ENCODE results near the gene ISYNA1. TPM values are rescaled to one million over a fixed set of nuclear protein-coding genes. Genes with fewer than 3 reads are reported as not detected.
A peak's percentile ranks its signal among the peaks of the same experiment; 100 is the strongest.

The ISYNA1 gene
- total and polyA plus RNA-seq, 10 of the 15 experiments (the other 5 are each of a cell fraction or from before 2014, with no cell fraction given): 1.9 to 37.0 (median 9.1) TPM

DNA sequence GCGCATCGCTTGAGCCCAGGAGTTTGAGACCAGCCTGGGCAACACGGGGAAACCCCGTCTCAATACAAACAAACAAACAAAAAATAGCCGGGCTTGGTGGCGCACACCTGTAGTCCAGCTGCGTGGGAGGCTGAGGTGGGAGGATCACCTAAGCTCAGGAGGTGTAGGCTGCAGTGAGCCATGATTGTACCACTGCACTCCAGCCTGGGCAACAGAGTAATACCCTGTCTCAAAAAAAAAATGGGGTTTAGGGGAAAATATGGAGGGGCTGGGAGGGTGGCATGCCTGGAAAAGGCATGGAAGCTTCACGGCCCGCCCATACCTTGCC is 1.9 kb upstream of the ISYNA1 start:
- in situ Hi-C loops (cut with MboI): no loop called here
- no TSS peak for BruUV-seq (replicated peaks)

DNA sequence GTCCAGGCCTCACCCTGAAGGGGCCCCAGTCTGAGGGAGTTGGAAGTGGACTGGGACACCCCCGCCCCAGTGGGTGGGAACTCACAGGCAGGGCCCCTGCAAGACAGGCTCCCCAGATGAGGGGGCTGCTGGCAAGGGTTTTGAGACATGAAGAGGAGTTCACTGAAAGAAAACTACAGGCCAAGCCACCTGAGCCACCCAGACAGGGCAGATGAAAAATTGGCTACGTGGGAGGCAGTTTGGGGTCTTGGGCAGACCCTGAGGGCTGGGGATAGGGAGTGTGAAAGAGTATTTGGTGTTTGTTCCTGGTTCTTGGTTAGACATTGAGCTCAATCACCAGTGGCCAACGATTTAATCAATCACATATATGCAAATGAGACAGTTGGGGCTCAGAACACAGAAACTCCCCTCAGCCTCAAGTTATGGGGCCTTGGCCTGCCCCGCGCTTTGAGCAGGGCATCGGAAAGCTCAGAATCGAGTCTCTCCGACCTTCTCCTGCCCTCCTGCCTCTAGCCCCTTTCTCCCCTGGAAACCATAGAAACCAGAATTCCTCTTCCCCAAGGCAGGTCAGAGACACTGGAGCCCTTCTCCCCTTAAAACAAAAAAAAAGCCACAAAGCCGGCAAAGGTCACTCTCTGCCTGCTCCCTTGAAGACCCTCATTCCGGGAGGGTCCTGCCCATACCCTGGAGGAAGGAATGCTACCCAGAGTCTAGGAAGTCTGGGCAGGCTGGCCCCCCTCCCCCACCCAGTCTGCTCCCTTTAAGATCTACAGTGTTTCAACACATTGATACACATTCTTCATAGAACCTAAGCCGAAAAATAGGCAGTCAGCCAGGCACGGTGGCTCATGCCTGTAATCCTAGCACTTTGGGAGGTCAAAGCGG is 1.3 kb upstream of the ISYNA1 start:
- Histone ChIP-seq H3K36me3 (ENCODE audit: control insufficient read depth in 2 of 2, insufficient read depth in 2 of 2, low read length in 1 of 2) (peaks cover 0 to 8% of the 10 kb centered on the region in 2 experiments; a peak in 3 of 4 replicates), H3K4me1 (ENCODE audit: control insufficient read depth, insufficient read depth, low read length) (peaks cover 14% of the 10 kb centered on the region), H3K4me3 (no peak overlapping the region), H3K79me2 (ENCODE audit: control insufficient read depth, insufficient read depth, low read length) (no peaks in the 10 kb centered on the region), H3K27ac (ENCODE audit: control insufficient read depth, insufficient read depth) (no peak overlapping the region), H4K20me1 (ENCODE audit: control insufficient read depth, insufficient read depth) (no peaks in the 10 kb centered on the region; the same call in 1 of the 2 replicates), H3K27me3 (replicated peaks in 1 of 2; ENCODE audit: control insufficient read depth in 2 of 2, insufficient read depth in 2 of 2, low read length in 1 of 2) (no peaks in the 10 kb centered on the region), H2AFZ (ENCODE audit: control insufficient read depth, low read depth, low read length) (no peak overlapping the region), H3K9ac (ENCODE audit: control insufficient read depth, insufficient read depth, low read length) (no peak overlapping the region), H3K4me2 (ENCODE audit: control insufficient read depth, insufficient read depth) (no peak overlapping the region), H3K9me3 (replicated peaks; ENCODE audit: control insufficient read depth, insufficient read depth, low read length) (no peaks in the 10 kb centered on the region; the same call in 2 of the 3 replicates)
- no TSS peak for BruUV-seq (replicated peaks)
- RAD21 ChIA-PET (ENCODE audit: unreplicated experiment): no interaction called here
- POLR2A ChIA-PET: interaction anchor here (0.7 kb wide), 1 partner anchor 117 kb away, joined by 4 read pairs; no protein-coding TSS in a partner anchor
- in situ Hi-C loops (cut with MboI): no loop called here
- FAIRE-seq: no peak
- CTCF ChIA-PET: interaction anchor here (1.1 to 1.3 kb wide), 2 partner anchors 12 to 22 kb away, joined by 3 to 4 read pairs; no protein-coding TSS in a partner anchor
- no peak for DNase-seq (ENCODE audit: low read depth, low spot score)
- no peak for ATAC-seq
- SMC1A ChIA-PET (ENCODE audit: uncharacterized antibody, unreplicated experiment): interaction anchor here (1.0 kb wide), 1 partner anchor 18 kb away, joined by 3 read pairs; no protein-coding TSS in a partner anchor
- 68% methylated on average over 13 of the region's 13 CpGs for WGBS (ENCODE audit: insufficient coverage, insufficient replicate concordance, low lambda C conversion rate, missing lambda C conversion rate)
- intact Hi-C loops (cut with micrococcal nuclease; ENCODE audit: unreplicated experiment): no loop called here
- TF ChIP-seq IKZF1 (conservative IDR thresholded peaks at IDR 0.05): 0 out of 2 replicates have a peak, but pooled peaks have one; percentile 4
- 0 out of 2 replicates have a peak, but pooled peaks have one; percentile 24 for TF ChIP-seq ZBED1 (IDR thresholded peaks at IDR 0.05; ENCODE audit: borderline replicate concordance)
- TF ChIP-seq, protein P1, sequence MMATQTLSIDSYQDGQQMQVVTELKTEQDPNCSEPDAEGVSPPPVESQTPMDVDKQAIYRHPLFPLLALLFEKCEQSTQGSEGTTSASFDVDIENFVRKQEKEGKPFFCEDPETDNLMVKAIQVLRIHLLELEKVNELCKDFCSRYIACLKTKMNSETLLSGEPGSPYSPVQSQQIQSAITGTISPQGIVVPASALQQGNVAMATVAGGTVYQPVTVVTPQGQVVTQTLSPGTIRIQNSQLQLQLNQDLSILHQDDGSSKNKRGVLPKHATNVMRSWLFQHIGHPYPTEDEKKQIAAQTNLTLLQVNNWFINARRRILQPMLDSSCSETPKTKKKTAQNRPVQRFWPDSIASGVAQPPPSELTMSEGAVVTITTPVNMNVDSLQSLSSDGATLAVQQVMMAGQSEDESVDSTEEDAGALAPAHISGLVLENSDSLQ (IDR thresholded peaks at IDR 0.05): peak; percentile 90
- TF ChIP-seq, protein P2, sequence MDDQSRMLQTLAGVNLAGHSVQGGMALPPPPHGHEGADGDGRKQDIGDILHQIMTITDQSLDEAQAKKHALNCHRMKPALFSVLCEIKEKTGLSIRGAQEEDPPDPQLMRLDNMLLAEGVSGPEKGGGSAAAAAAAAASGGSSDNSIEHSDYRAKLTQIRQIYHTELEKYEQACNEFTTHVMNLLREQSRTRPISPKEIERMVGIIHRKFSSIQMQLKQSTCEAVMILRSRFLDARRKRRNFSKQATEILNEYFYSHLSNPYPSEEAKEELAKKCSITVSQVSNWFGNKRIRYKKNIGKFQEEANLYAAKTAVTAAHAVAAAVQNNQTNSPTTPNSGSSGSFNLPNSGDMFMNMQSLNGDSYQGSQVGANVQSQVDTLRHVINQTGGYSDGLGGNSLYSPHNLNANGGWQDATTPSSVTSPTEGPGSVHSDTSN (IDR thresholded peaks at IDR 0.05; ENCODE audit: insufficient replicate concordance, low read depth, low read length): peak; percentile 70
- no peak for TF ChIP-seq RFX5 (IDR thresholded peaks at IDR 0.05; ENCODE audit: low read depth, low read length)
- TF ChIP-seq, protein P3, sequence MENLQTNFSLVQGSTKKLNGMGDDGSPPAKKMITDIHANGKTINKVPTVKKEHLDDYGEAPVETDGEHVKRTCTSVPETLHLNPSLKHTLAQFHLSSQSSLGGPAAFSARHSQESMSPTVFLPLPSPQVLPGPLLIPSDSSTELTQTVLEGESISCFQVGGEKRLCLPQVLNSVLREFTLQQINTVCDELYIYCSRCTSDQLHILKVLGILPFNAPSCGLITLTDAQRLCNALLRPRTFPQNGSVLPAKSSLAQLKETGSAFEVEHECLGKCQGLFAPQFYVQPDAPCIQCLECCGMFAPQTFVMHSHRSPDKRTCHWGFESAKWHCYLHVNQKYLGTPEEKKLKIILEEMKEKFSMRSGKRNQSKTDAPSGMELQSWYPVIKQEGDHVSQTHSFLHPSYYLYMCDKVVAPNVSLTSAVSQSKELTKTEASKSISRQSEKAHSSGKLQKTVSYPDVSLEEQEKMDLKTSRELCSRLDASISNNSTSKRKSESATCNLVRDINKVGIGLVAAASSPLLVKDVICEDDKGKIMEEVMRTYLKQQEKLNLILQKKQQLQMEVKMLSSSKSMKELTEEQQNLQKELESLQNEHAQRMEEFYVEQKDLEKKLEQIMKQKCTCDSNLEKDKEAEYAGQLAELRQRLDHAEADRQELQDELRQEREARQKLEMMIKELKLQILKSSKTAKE (IDR thresholded peaks at IDR 0.05; ENCODE audit: low read depth, poor library complexity, severe bottlenecking): no peak
- TF ChIP-seq POU2F2 (IDR thresholded peaks at IDR 0.05; ENCODE audit: borderline replicate concordance, low read depth, low read length): peak; percentile 93; the same call in 2 of the 3 replicates

More for the DNA sequence above, 1.9 kb upstream of the ISYNA1 start:
- Histone ChIP-seq H2AFZ (ENCODE audit: control insufficient read depth, low read depth, low read length) (no peak overlapping the region), H3K9me3 (replicated peaks; ENCODE audit: control insufficient read depth, insufficient read depth, low read length) (no peaks in the 10 kb centered on the region; the same call in 2 of the 3 replicates), H3K27ac (ENCODE audit: control insufficient read depth, insufficient read depth) (no peak overlapping the region), H3K36me3 (ENCODE audit: control insufficient read depth in 2 of 2, insufficient read depth in 2 of 2, low read length in 1 of 2) (peaks cover under 1 to 11% of the 10 kb centered on the region in 2 experiments; a peak in 3 of 4 replicates), H3K4me2 (ENCODE audit: control insufficient read depth, insufficient read depth) (no peak overlapping the region), H4K20me1 (ENCODE audit: control insufficient read depth, insufficient read depth) (no peaks in the 10 kb centered on the region; the same call in 1 of the 2 replicates), H3K4me1 (ENCODE audit: control insufficient read depth, insufficient read depth, low read length) (peaks cover 9% of the 10 kb centered on the region; the same call in 1 of the 2 replicates), H3K9ac (ENCODE audit: control insufficient read depth, insufficient read depth, low read length) (no peak overlapping the region), H3K4me3 (no peak overlapping the region), H3K27me3 (replicated peaks in 1 of 2; ENCODE audit: control insufficient read depth in 2 of 2, insufficient read depth in 2 of 2, low read length in 1 of 2) (no peaks in the 10 kb centered on the region), H3K79me2 (ENCODE audit: control insufficient read depth, insufficient read depth, low read length) (no peaks in the 10 kb centered on the region)
- ChIA-PET SMC1A (ENCODE audit: uncharacterized antibody, unreplicated experiment) (interaction anchor here (1.0 kb wide), 1 partner anchor 18 kb away, joined by 3 read pairs; no protein-coding TSS in a partner anchor), CTCF (interaction anchor here (0.7 to 1.3 kb wide), 3 partner anchors 11 to 25 kb away, joined by 3 to 4 read pairs (median 3); no protein-coding TSS in a partner anchor), RAD21 (ENCODE audit: unreplicated experiment) (no interaction called here), POLR2A (no interaction called here)
- no peak for ATAC-seq
- intact Hi-C loops (cut with micrococcal nuclease; ENCODE audit: unreplicated experiment): no loop called here
- no peak for FAIRE-seq
- TF ChIP-seq PML (IDR thresholded peaks at IDR 0.05; ENCODE audit: low read length): 0 out of 2 replicates have a peak, but pooled peaks have one; percentile 29
- TF ChIP-seq SP1 (IDR thresholded peaks at IDR 0.05; ENCODE audit: low read depth, low read length): no peak
- WGBS (ENCODE audit: insufficient coverage, insufficient replicate concordance, low lambda C conversion rate, missing lambda C conversion rate): 79% methylated on average over 9 of the region's 9 CpGs
- DNase-seq (ENCODE audit: low read depth, low spot score): no peak
